OCI-LY1 (cell line): ENCODE measurements around the gene TXNRD2.

ENCODE experiments used
- H2AFZ ChIP-seq: fragments of 200-600 bp; sonication (generic), shearing (Covaris generic); 2 replicates; pipeline ENCODE4 v1.6.0; 2014; ENCODE audit warnings: antibody characterized with exemption, mild to moderate bottlenecking, low read length
- H3F3A ChIP-seq: fragments of 200-600 bp; sonication (generic), shearing (Covaris generic); 2 replicates; pipeline ENCODE4 v1.6.0; 2014; ENCODE audit warnings: mild to moderate bottlenecking, antibody characterized with exemption, low read length, moderate library complexity; ENCODE audit not compliant: insufficient read depth
- H3K27ac ChIP-seq: fragments of 200-600 bp; sonication (generic); 2 replicates; pipeline ENCODE4 v1.5.1; 2014; ENCODE audit warnings: low read length, mixed run types, mild to moderate bottlenecking, low read depth; ENCODE audit not compliant: poor library complexity, severe bottlenecking
- H3K27me3 ChIP-seq: fragments of 200-600 bp; sonication (generic); 2 replicates; pipeline ENCODE4 v1.6.0; 2014; ENCODE audit warnings: antibody characterized with exemption, mild to moderate bottlenecking, low read length, moderate library complexity; ENCODE audit not compliant: insufficient read depth
- H3K36me3 ChIP-seq: fragments of 200-600 bp; sonication (generic); 2 replicates; pipeline ENCODE4 v1.6.1; 2014; ENCODE audit warnings: mild to moderate bottlenecking, antibody characterized with exemption, low read length, moderate library complexity, mixed read lengths; ENCODE audit not compliant: insufficient read depth
- H3K4me1 ChIP-seq: fragments of 200-600 bp; sonication (generic); 2 replicates; pipeline ENCODE4 v1.5.1; 2014; ENCODE audit warnings: mild to moderate bottlenecking, low read length, moderate library complexity; ENCODE audit not compliant: insufficient read depth, severe bottlenecking
- H3K4me2 ChIP-seq: fragments of 200-600 bp; sonication (generic), shearing (Covaris generic); 2 replicates; pipeline ENCODE4 v1.6.1; 2014; ENCODE audit warnings: low read length
- H3K4me3 ChIP-seq: fragments of 200-600 bp; sonication (generic); 2 replicates; pipeline ENCODE4 v1.5.1; 2014; ENCODE audit warnings: low read length, low read depth, mild to moderate bottlenecking, mixed read lengths; ENCODE audit not compliant: poor library complexity, severe bottlenecking
- H3K79me2 ChIP-seq: fragments of 200-600 bp; shearing (Covaris generic); 2 replicates; pipeline ENCODE4 v1.6.1; 2016; ENCODE audit warnings: mixed run types, low read length, mixed read lengths; ENCODE audit not compliant: insufficient read depth
- H3K9ac ChIP-seq: fragments of 200-600 bp; sonication (generic), shearing (Covaris generic); 2 replicates; pipeline ENCODE4 v1.6.1; 2014; ENCODE audit warnings: mild to moderate bottlenecking, low read length, mixed read lengths
- H3K9me2 ChIP-seq: fragments of 200-600 bp; sonication (generic), shearing (Covaris generic); 2 replicates; pipeline ENCODE4 v1.6.1; 2014; ENCODE audit warnings: low read depth, mild to moderate bottlenecking, low read length, mixed read lengths
- H3K9me3 ChIP-seq: fragments of 200-600 bp; shearing (Covaris generic); 2 replicates; pipeline ENCODE4 v1.6.1; 2014; ENCODE audit warnings: low read length, mixed read lengths
- H4K20me1 ChIP-seq: fragments of 200-600 bp; sonication (generic), shearing (Covaris generic); 2 replicates; pipeline ENCODE4 v1.6.0; 2016; ENCODE audit warnings: mild to moderate bottlenecking, low read length; ENCODE audit not compliant: insufficient read depth
- CTCF ChIP-seq: fragments of 200-600 bp; sonication (generic), shearing (Covaris generic); IDR thresholded peaks from 2 replicates; pipeline ENCODE4 v1.5.1; 2017; ENCODE audit warnings: mild to moderate bottlenecking, antibody characterized with exemption, low read length, moderate library complexity, mixed read lengths
- EZH2 ChIP-seq: fragments of 200-600 bp; sonication (generic), shearing (Covaris generic); IDR thresholded peaks from 2 replicates; pipeline ENCODE4 v1.8.0; 2017; ENCODE audit warnings: borderline replicate concordance, mixed run types, mild to moderate bottlenecking, antibody characterized with exemption, low read length, moderate library complexity, mixed read lengths

The TXNRD2 gene

GRCh38 chr22:19982991-19983578, 41.5 kb upstream of the TXNRD2 start:
- no peaks in the 10 kb centered on the region for H3K27me3 ChIP-seq
- H3K27ac ChIP-seq, result no peak overlapping the region
- peaks cover 8% of the 10 kb centered on the region for H3K4me1 ChIP-seq
- H3K9me3 ChIP-seq, result no peaks in the 10 kb centered on the region
- H3K9me2 ChIP-seq, result no peaks in the 10 kb centered on the region
- H3K4me3 ChIP-seq, result no peak overlapping the region
- no peaks in the 10 kb centered on the region for H4K20me1 ChIP-seq
- no peak overlapping the region for H2AFZ ChIP-seq
- no peak overlapping the region for H3K9ac ChIP-seq
- H3K79me2 ChIP-seq, result no peaks in the 10 kb centered on the region
- no peaks in the 10 kb centered on the region for H3F3A ChIP-seq
- no peak for TF ChIP-seq EZH2
- TF ChIP-seq CTCF, result no peak
- H3K4me2 ChIP-seq, result no peak overlapping the region
- H3K36me3 ChIP-seq, result no peaks in the 10 kb centered on the region

- no peaks in the 10 kb centered on the region for H3F3A ChIP-seq
- no peak overlapping the region for H3K4me2 ChIP-seq
- no peaks in the 10 kb centered on the region for H3K9me2 ChIP-seq
- H3K79me2 ChIP-seq, result no peaks in the 10 kb centered on the region
- no peaks in the 10 kb centered on the region for H3K9me3 ChIP-seq
- H3K27me3 ChIP-seq, result no peaks in the 10 kb centered on the region
- no peak overlapping the region for H3K4me3 ChIP-seq
- no peak overlapping the region for H3K9ac ChIP-seq
- H4K20me1 ChIP-seq, result no peaks in the 10 kb centered on the region
- no peak overlapping the region for H2AFZ ChIP-seq
- H3K27ac ChIP-seq, result no peak overlapping the region
- H3K4me1 ChIP-seq, result peaks cover 8% of the 10 kb centered on the region
- no peak for TF ChIP-seq EZH2
- no peaks in the 10 kb centered on the region for H3K36me3 ChIP-seq
Observed at GRCh38 chr22:19981961-19982920, 40.6 kb upstream of the TXNRD2 start.

- H3K36me3 ChIP-seq, result no peaks in the 10 kb centered on the region
Observed at GRCh38 chr22:19981171-19981960, 39.7 kb upstream of the TXNRD2 start.

More at GRCh38 chr22:19981171-19981960, 39.7 kb upstream of the TXNRD2 start:
- no peaks in the 10 kb centered on the region for H3K79me2 ChIP-seq
- H3K9me3 ChIP-seq, result no peaks in the 10 kb centered on the region
- no peaks in the 10 kb centered on the region for H3F3A ChIP-seq
- no peaks in the 10 kb centered on the region for H3K9me2 ChIP-seq
- H4K20me1 ChIP-seq, result no peaks in the 10 kb centered on the region
- no peak overlapping the region for H2AFZ ChIP-seq
- H3K4me2 ChIP-seq, result no peak overlapping the region
- no peak overlapping the region for H3K4me3 ChIP-seq
- TF ChIP-seq CTCF (no peak), EZH2 (no peak)
- H3K9ac ChIP-seq, result no peak overlapping the region
- H3K27ac ChIP-seq, result no peak overlapping the region
- peaks cover 2% of the 10 kb centered on the region; the same call in 1 of the 2 replicates for H3K27me3 ChIP-seq
- peaks cover 4% of the 10 kb centered on the region for H3K4me1 ChIP-seq
